DOHH2 (cell line): ENCODE measurements around the gene DAAM1.

Source experiments
- EZH2phosphoT487 ChIP-seq: fragments of 200-600 bp; sonication (generic); IDR thresholded peaks from 2 replicates; pipeline ENCODE4 v1.6.1; 2017; ENCODE audit warnings: borderline replicate concordance, mild to moderate bottlenecking, antibody characterized with exemption, low read length, moderate library complexity, mixed read lengths
- TF ChIP-seq, protein P1 (sequence below): fragments of 200-600 bp; sonication (generic); IDR thresholded peaks from one replicate; pipeline ENCODE4 v1.5.1; 2014; ENCODE audit warnings: antibody characterized with exemption, mild to moderate bottlenecking, low read depth, low read length; ENCODE audit not compliant: poor library complexity, severe bottlenecking

DNA sequence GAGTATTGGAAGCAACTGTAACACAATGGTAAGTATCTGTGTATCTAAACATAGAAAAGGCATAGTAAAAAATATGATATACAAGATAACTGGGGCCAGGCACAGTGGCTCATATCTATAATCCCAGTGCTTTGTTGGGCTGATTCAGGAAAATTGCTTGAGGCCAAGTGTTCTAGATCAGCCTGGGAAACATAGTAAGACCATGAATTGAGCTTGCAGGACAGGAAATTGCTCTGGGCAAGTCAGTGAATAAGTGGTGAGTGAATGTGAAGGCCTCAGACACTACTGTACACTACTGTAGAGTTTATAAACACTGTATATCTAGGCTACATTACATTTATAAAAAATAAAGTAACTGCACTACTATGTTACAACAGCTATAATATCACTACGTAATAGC lies 201.5 kb downstream of the DAAM1 start:
- TF ChIP-seq EZH2phosphoT487 = no peak
- TF ChIP-seq, protein P1, sequence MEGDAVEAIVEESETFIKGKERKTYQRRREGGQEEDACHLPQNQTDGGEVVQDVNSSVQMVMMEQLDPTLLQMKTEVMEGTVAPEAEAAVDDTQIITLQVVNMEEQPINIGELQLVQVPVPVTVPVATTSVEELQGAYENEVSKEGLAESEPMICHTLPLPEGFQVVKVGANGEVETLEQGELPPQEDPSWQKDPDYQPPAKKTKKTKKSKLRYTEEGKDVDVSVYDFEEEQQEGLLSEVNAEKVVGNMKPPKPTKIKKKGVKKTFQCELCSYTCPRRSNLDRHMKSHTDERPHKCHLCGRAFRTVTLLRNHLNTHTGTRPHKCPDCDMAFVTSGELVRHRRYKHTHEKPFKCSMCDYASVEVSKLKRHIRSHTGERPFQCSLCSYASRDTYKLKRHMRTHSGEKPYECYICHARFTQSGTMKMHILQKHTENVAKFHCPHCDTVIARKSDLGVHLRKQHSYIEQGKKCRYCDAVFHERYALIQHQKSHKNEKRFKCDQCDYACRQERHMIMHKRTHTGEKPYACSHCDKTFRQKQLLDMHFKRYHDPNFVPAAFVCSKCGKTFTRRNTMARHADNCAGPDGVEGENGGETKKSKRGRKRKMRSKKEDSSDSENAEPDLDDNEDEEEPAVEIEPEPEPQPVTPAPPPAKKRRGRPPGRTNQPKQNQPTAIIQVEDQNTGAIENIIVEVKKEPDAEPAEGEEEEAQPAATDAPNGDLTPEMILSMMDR = no peak
